Astrocyte of the hippocampus (primary cell): ENCODE data around the gene ADISSP.

Experiments used
- DNase-seq: peaks from one replicate; pipeline ENCODE4 v3.0.0; 2011; ENCODE audit warnings: low read depth, low spot score

The ADISSP gene

GRCh38 chr20:3781153-3781910, 13.8 kb upstream of the ADISSP start, which contains the start of gene SPEF1:
TSS of gene SPEF1 (minus strand) at chr20:3781448. CDS start at chr20:3781287, 161 bp downstream.
- DNase-seq = peak; percentile 94

DNA sequence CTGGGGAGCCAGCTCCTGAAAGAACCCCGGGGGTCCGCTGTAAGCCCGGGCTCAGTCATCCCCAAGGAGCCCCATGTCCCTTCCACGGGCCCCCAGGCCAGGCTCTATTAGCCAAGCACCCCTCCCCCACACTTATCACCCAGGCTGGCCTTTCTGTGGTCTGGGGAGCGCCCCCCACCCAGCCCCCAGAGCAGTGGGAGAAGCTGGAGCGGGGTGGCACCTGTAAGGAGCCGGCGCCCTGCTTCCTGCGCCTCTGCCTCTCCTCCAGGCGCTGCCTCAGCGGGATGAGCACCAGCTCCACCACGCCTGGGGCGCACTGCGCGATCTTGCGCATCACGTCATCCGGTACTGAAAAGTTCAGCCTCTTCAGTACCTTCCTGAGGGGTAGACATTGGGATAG, 11.4 kb upstream of the ADISSP start:
- DNase-seq = no peak

DNA sequence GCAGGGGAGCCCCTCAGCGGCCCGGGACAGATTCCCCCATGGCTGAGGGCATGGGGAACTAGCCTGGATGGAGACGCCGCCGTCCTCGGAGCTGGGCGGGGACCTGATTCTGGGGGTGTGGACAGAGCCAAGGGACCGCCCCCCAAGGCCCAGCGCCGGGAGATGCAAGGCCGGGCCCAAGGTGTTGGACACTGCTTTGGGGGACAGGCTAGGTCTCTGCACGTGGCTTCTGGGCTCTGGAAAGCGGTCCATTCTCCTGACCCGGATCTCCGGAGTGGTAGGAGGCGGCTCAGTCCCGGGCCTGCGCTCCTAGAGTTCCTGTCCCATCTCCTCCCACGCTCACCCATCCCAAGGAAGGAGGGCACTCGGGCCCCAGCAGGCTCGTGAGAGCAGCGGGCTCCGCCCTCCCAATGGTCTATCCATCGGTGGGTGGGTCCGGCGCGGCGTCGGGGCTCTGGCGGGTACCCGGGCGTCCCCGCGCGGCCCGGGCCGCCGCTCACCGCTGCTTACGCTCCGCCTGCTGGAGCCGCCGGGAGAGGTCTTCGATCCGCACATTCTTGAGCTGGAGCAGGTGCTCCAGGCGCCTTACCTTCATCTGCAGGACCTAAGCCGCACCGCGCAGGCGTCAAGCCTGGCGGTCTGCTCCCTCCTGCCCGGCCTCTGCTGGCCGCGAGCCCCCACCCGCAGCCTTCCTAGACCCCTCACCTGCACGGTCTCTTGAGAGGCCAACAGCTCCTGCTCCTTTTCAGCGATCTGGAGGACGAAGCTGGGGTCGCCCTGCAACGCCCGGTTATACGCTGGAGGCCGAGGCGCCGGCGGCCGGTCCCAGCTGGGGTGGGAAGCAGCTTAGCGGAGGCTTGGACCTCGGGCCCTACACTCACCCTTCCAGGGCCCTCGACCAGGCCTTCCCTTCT, 10.4 kb upstream of the ADISSP start:
- DNase-seq = peak; percentile 53

- no peak for DNase-seq
Observed at GRCh38 chr20:3777381-3777715, 9.8 kb upstream of the ADISSP start.

GRCh38 chr20:3775457-3776108, 8.0 kb upstream of the ADISSP start:
- DNase-seq = no peak

DNA sequence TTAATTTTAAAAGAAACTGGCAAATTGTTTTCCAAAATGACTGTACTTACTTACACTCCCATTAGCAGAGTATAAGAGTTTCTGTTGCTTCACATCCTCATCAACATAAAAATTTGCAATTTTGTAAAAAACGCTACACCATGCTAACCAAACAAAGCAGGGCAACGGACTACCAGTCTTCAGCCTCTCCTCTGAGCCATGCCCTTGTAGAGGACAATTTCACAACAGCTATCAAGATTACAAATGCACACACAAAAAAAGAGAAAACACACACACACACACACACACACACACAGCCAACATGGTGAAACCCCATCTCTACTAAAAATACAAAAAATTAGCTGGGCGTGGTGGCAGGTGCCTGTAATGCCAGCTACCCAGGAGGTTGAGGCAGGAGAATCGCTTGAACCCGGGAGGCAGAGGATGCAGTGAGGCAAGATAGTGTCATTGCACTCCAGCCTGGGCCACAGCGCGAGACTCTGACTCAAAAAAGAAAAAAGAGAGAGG, 4.1 kb upstream of the ADISSP start:
- DNase-seq = no peak

DNA sequence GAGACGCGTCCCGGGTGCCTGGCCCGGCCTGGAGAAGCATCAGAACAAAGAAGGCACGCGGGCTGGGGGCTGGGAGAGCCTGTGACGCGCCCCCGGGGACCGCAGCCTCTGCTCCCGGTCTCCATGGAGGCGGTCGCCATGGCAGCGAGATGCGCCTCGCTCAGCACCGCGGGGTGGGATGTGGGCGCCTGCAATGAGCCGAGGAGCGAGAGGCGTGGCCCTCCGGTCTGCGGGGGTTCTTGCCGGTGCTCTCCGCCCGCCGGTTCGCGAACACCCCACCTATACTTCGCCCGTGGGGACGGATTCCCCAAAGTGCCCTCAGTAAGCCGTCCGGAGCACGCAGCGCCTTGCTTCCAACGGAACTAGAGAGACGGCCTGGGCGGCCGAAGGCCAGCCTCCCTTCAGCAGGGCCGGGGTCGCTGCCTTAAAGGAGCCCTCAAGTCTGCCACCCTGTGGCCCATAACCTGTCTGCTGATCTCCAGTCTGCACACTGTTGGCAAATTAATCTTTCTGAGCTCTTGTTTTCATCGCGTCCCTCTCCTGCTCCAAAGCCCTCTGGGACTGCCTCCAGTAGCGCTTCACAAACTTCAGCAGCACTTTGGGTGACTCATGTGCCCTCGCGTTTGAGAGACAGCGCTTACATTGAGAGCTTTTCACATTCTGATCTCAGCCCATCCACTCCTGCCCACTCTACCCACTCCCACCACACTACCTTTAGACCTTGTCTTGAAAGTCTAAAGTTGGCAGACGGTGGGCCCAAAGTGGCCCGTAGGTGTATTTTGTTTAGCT, 983 bp upstream of the ADISSP start:
- peak; percentile 91 for DNase-seq

DNA sequence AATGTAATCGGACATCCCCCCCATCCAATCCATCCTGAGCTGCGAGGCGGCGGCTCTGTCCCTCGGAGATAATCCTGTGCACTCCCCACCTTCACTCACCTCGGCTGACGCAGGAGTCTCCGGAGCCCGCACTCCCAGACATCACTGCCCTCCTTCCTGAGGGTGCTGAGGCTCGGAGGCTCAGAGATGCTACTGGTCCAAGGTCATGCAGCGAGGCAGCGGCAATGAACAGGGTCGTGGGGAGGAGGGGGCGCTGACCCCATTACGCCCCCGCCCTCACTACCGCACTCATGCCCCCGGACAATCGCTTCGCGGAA, 485 bp downstream of the ADISSP start:
- DNase-seq = peak; percentile 33

- no peak for DNase-seq
Observed at GRCh38 chr20:3766422-3767109, 987 bp downstream of the ADISSP start.

DNA sequence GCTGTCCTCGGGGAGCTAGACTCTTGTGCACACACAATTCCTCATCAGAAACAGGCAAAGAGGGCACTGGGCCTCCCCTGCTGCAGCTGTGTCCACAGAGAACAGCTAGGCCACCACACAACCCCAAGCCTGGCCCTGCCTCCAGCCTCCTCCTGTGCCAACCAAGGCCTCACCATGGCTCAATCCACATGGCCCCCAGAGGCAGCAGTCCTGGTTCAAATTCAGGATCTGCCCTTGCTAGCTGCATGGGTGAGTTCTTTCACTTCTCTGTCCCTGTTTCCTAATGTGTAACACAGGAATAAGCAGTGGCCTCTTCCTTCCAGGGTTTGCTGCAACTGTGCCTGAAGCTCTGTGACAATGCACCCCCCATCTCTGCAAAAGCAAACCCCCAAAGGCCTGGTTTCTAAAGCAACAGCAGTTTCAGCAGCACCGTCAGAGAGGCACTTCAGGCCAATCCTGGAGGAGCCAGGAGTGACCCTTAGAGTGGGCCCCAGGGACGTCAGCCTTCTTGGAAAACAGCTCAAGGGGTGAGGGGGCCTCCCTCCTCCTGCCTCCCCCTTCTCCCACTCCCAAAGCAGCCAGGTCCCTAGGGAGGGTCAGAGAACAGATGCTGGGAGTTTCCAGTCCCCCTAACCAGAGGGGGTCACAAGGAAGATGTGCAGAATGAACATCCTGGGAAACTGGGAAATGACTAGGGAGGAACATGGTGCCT, 2.2 kb downstream of the ADISSP start:
- DNase-seq = no peak

DNA sequence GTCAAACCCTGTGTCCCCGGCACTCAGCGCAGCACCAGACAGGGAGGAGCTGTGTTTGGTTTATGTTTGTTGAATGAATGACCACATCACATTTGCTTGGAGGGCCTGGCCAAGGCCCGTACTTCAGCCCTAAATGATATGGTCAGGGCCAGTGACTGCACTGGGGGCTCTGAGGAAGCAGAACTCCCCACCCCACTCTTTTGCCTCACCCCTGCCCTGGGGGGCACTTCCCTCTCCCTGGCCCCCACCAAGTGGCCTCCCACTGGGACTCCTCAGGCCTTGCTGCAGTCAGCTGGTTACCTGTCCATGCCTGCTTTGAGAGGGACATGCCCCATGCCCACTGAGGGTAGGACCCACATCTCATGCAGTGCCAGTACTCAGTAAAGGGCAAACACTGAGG, 2.9 kb downstream of the ADISSP start:
- DNase-seq = no peak

GRCh38 chr20:3763671-3764601, 3.6 kb downstream of the ADISSP start:
- DNase-seq = no peak

DNA sequence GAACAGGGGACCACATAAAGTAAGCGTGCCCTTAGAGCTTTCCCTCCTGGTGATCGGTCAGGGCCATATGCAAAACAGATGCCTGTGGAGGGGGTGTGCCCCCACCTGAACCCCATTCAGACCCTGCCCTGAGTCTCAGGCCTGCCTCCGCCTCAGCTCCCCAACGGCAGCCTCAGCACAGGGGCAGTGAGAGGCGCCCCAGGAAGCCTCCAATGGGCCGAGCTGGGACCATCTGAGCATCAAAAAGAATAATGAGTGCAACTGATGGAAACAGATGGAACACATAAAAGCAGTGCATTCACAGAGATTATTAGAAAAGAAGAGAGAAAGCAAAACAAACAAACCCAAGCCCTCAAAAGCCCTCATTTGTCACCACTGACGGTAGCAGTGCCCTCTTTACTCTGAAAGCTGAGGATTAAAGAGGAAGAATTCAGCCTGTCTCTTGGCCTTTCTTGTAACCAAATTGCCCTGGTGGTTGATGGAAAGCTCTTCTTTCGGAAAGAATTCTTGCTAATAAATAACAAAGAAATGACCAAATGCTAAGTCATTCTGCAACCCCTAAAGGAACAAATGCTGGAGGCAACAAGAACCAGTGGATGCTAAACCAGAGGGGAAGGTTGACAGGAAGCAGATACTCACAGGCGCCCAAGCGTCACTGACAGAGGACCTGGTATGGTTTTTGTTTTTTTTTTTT, 6.8 kb downstream of the ADISSP start:
- no peak for DNase-seq

GRCh38 chr20:3759884-3760283, 7.7 kb downstream of the ADISSP start:
- DNase-seq = no peak

- no peak for DNase-seq
Observed at GRCh38 chr20:3759316-3759823, 8.2 kb downstream of the ADISSP start.

- DNase-seq = no peak
Observed at GRCh38 chr20:3758566-3758965, 9.0 kb downstream of the ADISSP start.

GRCh38 chr20:3757268-3757667, 10.3 kb downstream of the ADISSP start:
- DNase-seq = no peak

DNA sequence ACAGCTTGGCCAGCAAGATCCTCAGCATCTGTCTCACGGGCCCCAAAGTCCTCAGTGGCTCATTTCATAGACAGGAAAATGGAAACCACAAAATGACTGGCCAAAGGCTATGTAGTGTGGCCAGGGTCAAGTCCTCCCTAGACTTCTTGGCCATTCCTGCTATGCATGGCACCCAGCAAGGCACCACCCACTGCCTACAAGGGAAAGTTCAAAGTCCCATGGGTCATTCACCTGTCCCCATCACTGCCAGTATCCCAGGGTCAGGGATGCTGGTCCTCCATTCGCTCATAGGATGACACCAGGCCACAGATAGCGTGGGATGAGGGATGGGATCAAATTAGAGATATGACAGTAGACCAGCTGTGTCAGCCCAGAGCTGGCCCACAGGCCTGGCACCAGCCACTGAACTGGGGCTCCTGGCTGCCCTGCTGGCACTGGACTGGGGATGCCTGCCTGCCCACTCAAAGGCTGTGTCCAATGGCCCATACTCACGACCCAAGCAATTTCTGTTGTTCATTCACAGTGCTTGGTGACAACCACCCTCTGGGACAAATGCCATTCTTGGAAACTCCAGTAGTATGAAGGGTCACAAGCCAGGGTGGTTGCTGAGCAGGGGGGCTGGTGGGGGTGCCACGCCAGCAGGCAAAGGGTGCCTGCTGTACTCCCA, 11.6 kb downstream of the ADISSP start:
- DNase-seq = no peak
